ENCODE data around the gene DEDD2.

DEDD2 gene

GRCh38 chr19:42201489-42202289, 15.8 kb downstream of the DEDD2 start:
- TF ChIP-seq EZH2 (IDR thresholded peaks at IDR 0.05; ENCODE audit: borderline replicate concordance, low read depth, low read length, severe bottlenecking): no peak
- TF ChIP-seq, protein P1, sequence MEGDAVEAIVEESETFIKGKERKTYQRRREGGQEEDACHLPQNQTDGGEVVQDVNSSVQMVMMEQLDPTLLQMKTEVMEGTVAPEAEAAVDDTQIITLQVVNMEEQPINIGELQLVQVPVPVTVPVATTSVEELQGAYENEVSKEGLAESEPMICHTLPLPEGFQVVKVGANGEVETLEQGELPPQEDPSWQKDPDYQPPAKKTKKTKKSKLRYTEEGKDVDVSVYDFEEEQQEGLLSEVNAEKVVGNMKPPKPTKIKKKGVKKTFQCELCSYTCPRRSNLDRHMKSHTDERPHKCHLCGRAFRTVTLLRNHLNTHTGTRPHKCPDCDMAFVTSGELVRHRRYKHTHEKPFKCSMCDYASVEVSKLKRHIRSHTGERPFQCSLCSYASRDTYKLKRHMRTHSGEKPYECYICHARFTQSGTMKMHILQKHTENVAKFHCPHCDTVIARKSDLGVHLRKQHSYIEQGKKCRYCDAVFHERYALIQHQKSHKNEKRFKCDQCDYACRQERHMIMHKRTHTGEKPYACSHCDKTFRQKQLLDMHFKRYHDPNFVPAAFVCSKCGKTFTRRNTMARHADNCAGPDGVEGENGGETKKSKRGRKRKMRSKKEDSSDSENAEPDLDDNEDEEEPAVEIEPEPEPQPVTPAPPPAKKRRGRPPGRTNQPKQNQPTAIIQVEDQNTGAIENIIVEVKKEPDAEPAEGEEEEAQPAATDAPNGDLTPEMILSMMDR (IDR thresholded peaks at IDR 0.05; ENCODE audit: borderline replicate concordance, extremely low read depth, low read length, poor library complexity, severe bottlenecking): no peak
- Histone ChIP-seq H3K4me3 (ENCODE audit: low read depth in 1 of 2, low read length in 2 of 2) (no peak overlapping the region), H3K9ac (ENCODE audit: low read depth, low read length) (no peak overlapping the region), H3K4me2 (ENCODE audit: insufficient read depth, low read length) (no peak overlapping the region), H3K27me3 (ENCODE audit: insufficient read depth, low read length, poor library complexity) (no peaks in the 10 kb centered on the region), H3K4me1 (ENCODE audit: insufficient read depth, low read length) (peaks cover 48% of the 10 kb centered on the region), H3K79me2 (ENCODE audit: insufficient read depth, low read length) (peaks cover 19% of the 10 kb centered on the region), H3K9me3 (ENCODE audit: insufficient read depth, low read length, severe bottlenecking) (no peaks in the 10 kb centered on the region), H3K27ac (ENCODE audit: low read length) (0 out of 2 replicates have a peak overlapping the region, but pooled peaks have one; percentile 4), H2AFZ (ENCODE audit: low read depth, low read length) (no peak overlapping the region), H3K36me3 (ENCODE audit: insufficient read depth, low read length) (peaks cover 61% of the 10 kb centered on the region), H4K20me1 (ENCODE audit: insufficient read depth, low read length) (peaks cover 8% of the 10 kb centered on the region)
- DNase-seq (no peak), ATAC-seq (ENCODE audit: insufficient read depth, low read depth) (no peak)

GRCh38 chr19:42200116-42200715, 17.3 kb downstream of the DEDD2 start:
- H3K79me2 ChIP-seq (ENCODE audit: insufficient read depth, low read length): peaks cover 16% of the 10 kb centered on the region
- no peaks in the 10 kb centered on the region for H3K9me3 ChIP-seq (ENCODE audit: insufficient read depth, low read length, severe bottlenecking)
- peak overlapping the region; percentile 63 for H3K4me2 ChIP-seq (ENCODE audit: insufficient read depth, low read length)
- peak overlapping the region; percentile 59 for H3K9ac ChIP-seq (ENCODE audit: low read depth, low read length)
- TF ChIP-seq, protein P1 (IDR thresholded peaks at IDR 0.05; ENCODE audit: borderline replicate concordance, extremely low read depth, low read length, poor library complexity, severe bottlenecking): no peak
- no peak for TF ChIP-seq EZH2 (IDR thresholded peaks at IDR 0.05; ENCODE audit: borderline replicate concordance, low read depth, low read length, severe bottlenecking)
- no peaks in the 10 kb centered on the region for H3K27me3 ChIP-seq (ENCODE audit: insufficient read depth, low read length, poor library complexity)
- peak overlapping the region; percentile 43 for H2AFZ ChIP-seq (ENCODE audit: low read depth, low read length)
- ATAC-seq (ENCODE audit: insufficient read depth, low read depth): no peak
- H3K4me3 ChIP-seq (ENCODE audit: low read depth in 1 of 2, low read length in 2 of 2): peak overlapping the region in 1 of 2 experiments; percentile 48; a peak in 2 of 4 replicates
- DNase-seq: peak; percentile 23
- peaks cover 5% of the 10 kb centered on the region for H4K20me1 ChIP-seq (ENCODE audit: insufficient read depth, low read length)
- peaks cover 48% of the 10 kb centered on the region for H3K4me1 ChIP-seq (ENCODE audit: insufficient read depth, low read length)
- peak overlapping the region; percentile 79 for H3K27ac ChIP-seq (ENCODE audit: low read length)
- H3K36me3 ChIP-seq (ENCODE audit: insufficient read depth, low read length): peaks cover 54% of the 10 kb centered on the region

DNA sequence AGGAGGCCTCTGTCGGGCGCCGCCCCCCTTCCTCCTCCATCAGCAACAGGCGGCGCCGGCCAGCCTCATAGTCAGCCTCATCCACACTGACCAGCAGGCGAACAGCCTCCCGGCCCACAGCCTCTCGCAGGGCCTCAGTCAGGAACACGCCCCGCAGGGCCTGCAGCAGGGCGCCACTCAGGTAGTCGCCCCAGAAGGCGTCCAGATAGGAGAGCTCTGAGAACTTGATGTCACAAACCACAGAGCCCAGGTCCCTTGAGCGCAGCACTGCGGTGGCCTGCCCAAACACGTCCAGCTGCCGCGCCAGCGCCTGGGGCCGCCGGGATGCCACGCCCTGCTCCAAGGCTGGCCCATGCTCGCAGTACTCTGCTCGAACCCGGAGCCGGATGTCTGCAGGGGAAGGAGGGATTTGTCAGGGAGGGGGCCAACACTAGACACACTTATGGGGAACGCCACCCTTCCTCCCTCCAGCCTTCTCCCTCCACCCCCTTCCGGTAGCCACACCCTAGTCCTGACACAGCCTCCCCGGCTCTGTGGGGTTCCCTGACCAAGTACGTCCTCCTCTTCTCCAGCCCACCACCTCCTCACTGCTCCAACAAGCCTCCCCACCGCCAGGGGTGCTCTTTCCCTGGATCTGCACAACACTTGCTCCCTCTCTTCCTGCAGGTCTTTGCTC, 17.9 kb downstream of the DEDD2 start:
- TF ChIP-seq, protein P1 (IDR thresholded peaks at IDR 0.05; ENCODE audit: borderline replicate concordance, extremely low read depth, low read length, poor library complexity, severe bottlenecking): peak; percentile 96
- TF ChIP-seq EZH2 (IDR thresholded peaks at IDR 0.05; ENCODE audit: borderline replicate concordance, low read depth, low read length, severe bottlenecking): no peak
- Histone ChIP-seq H3K9me3 (ENCODE audit: insufficient read depth, low read length, severe bottlenecking) (no peaks in the 10 kb centered on the region), H3K4me1 (ENCODE audit: insufficient read depth, low read length) (peaks cover 48% of the 10 kb centered on the region), H4K20me1 (ENCODE audit: insufficient read depth, low read length) (peaks cover 5% of the 10 kb centered on the region), H3K27ac (ENCODE audit: low read length) (peak overlapping the region; percentile 79), H3K27me3 (ENCODE audit: insufficient read depth, low read length, poor library complexity) (no peaks in the 10 kb centered on the region), H3K9ac (ENCODE audit: low read depth, low read length) (peak overlapping the region; percentile 59), H3K4me2 (ENCODE audit: insufficient read depth, low read length) (peak overlapping the region; percentile 63), H2AFZ (ENCODE audit: low read depth, low read length) (peak overlapping the region; percentile 43), H3K79me2 (ENCODE audit: insufficient read depth, low read length) (peaks cover 16% of the 10 kb centered on the region), H3K36me3 (ENCODE audit: insufficient read depth, low read length) (peaks cover 48% of the 10 kb centered on the region), H3K4me3 (ENCODE audit: low read depth in 1 of 2, low read length in 2 of 2) (peak overlapping the region in 1 of 2 experiments; percentile 48; a peak in 2 of 4 replicates)
- peak; percentile 67 for ATAC-seq (ENCODE audit: insufficient read depth, low read depth)
- peak; percentile 93 for DNase-seq

Data from DND-41 (cell line).